Panc1 (cell line): ENCODE data around the gene GATB.

ENCODE experiments used
- POLR2AphosphoS5 ChIP-seq: IDR thresholded peaks from 2 replicates; pipeline ENCODE4 v1.6.1; 2012; ENCODE audit warnings: mild to moderate bottlenecking, low read depth, low read length, moderate library complexity
- REST ChIP-seq, 2 experiments: IDR thresholded peaks; 2 replicates each; pipeline ENCODE4 v1.6.1; 2011 to 2012; ENCODE audit warnings: low read depth in 2 of 2, control low read depth in 1 of 2, low read length in 1 of 2, mild to moderate bottlenecking in 1 of 2, moderate library complexity in 1 of 2; ENCODE audit not compliant: insufficient read depth in 1 of 2
- TF ChIP-seq, protein P1 (sequence below): fragments of 450-650 bp; IDR thresholded peaks from 2 replicates; pipeline ENCODE4 v1.5.1; 2017; ENCODE audit warnings: mild to moderate bottlenecking

DNA sequence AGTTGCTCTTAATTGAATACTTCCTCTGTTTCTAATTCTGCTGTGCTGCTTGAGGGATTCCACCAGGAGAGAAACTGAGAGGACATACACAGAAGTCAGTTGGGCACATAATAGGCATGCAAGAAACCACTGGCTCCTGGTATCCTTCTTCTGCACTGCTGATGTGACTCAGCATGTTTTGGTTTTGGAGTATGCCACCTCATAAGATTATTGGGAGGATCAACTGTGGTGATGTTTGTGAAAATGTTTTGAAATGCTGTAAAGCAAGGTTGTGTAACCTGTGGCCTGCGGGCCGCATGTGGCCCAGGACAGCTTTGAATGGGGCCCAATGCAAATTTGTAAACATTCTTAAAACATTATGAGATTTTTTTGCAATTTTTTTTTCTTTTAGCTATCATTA, 119.6 kb downstream of the GATB start:
- TF ChIP-seq, protein P1, sequence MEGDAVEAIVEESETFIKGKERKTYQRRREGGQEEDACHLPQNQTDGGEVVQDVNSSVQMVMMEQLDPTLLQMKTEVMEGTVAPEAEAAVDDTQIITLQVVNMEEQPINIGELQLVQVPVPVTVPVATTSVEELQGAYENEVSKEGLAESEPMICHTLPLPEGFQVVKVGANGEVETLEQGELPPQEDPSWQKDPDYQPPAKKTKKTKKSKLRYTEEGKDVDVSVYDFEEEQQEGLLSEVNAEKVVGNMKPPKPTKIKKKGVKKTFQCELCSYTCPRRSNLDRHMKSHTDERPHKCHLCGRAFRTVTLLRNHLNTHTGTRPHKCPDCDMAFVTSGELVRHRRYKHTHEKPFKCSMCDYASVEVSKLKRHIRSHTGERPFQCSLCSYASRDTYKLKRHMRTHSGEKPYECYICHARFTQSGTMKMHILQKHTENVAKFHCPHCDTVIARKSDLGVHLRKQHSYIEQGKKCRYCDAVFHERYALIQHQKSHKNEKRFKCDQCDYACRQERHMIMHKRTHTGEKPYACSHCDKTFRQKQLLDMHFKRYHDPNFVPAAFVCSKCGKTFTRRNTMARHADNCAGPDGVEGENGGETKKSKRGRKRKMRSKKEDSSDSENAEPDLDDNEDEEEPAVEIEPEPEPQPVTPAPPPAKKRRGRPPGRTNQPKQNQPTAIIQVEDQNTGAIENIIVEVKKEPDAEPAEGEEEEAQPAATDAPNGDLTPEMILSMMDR: no peak
- TF ChIP-seq REST (IDR thresholded peaks at IDR 0.05; ENCODE audit: insufficient read depth in 1 of 2, low read depth in 2 of 2, low read length in 1 of 2) (no peak), POLR2AphosphoS5 (no peak)
